ENCODE measurements around the gene IL37. TPM values are rescaled to one million over a fixed set of nuclear protein-coding genes. Genes with fewer than 3 reads are reported as not detected.

IL37 gene
- polyA plus RNA-seq, 1 donor from 2014 or later, result not detected

DNA sequence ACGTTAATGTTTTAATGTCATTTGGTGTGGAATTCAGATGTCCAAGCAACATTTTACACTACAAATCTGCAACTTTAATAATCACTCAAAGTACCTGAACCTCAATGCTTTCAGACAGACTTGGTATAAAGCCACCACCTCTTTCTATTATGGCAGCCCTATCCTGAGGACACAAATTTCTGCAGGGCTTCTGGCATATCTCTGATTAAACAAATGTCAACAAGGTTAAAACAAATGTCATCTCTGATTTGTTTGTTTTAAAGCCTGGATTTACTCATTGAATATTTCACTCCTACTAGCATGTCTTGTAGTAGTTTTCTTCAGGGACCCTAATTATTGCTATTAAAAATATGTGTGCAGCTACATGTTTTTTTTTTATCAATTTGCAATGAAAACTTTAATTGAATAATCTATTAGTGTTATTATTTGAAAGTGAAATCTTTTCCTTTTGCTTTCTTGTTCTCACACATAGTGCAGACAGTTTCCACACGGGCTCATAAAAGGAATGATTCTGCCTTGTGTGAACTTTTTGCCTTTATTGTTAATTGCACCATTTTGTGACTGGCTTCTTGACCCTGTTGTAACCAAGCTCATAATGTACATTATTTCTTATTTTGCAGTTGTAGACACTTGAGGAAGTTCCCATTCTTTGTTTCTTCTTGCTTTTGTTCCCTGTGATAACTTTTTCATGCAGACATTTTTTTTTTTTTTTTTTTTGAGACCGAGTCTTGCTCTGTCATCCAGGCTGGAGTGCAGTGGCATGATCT is 30.1 kb downstream of the IL37 start:
- no peak overlapping the region for H3K27ac ChIP-seq (ENCODE audit: low read length)
- H3K79me2 ChIP-seq (replicated peaks; ENCODE audit: insufficient read depth, low read length), result no peaks in the 10 kb centered on the region
- no peak for TF ChIP-seq POLR2AphosphoS5 (IDR thresholded peaks at IDR 0.05)
- TF ChIP-seq EZH2 (IDR thresholded peaks at IDR 0.05; ENCODE audit: borderline replicate concordance, insufficient read depth, low read length, poor library complexity, severe bottlenecking), result no peak
- TF ChIP-seq MXI1 (conservative IDR thresholded peaks at IDR 0.05; ENCODE audit: poor library complexity, severe bottlenecking), result no peak
- no peaks in the 10 kb centered on the region for H3K9me3 ChIP-seq (ENCODE audit: low read length)
- H3K36me3 ChIP-seq (ENCODE audit: insufficient read depth, low read length), result no peaks in the 10 kb centered on the region
- H4K20me1 ChIP-seq (ENCODE audit: insufficient read depth), result no peaks in the 10 kb centered on the region
- H3F3A ChIP-seq (ENCODE audit: insufficient read depth, low read length, poor library complexity, severe bottlenecking), result no peaks in the 10 kb centered on the region
- no peak overlapping the region for H3K4me2 ChIP-seq (ENCODE audit: low read length)
- no peak overlapping the region for H3K9ac ChIP-seq (ENCODE audit: low read length)
- no peaks in the 10 kb centered on the region for H3K27me3 ChIP-seq (ENCODE audit: insufficient read depth, low read depth, low read length)
- no peak overlapping the region for H3K4me3 ChIP-seq (ENCODE audit: low read length)
- H2AFZ ChIP-seq (ENCODE audit: low read depth, low read length), result no peak overlapping the region
- no peaks in the 10 kb centered on the region for H3K9me2 ChIP-seq (ENCODE audit: insufficient read depth, low read length)

DNA sequence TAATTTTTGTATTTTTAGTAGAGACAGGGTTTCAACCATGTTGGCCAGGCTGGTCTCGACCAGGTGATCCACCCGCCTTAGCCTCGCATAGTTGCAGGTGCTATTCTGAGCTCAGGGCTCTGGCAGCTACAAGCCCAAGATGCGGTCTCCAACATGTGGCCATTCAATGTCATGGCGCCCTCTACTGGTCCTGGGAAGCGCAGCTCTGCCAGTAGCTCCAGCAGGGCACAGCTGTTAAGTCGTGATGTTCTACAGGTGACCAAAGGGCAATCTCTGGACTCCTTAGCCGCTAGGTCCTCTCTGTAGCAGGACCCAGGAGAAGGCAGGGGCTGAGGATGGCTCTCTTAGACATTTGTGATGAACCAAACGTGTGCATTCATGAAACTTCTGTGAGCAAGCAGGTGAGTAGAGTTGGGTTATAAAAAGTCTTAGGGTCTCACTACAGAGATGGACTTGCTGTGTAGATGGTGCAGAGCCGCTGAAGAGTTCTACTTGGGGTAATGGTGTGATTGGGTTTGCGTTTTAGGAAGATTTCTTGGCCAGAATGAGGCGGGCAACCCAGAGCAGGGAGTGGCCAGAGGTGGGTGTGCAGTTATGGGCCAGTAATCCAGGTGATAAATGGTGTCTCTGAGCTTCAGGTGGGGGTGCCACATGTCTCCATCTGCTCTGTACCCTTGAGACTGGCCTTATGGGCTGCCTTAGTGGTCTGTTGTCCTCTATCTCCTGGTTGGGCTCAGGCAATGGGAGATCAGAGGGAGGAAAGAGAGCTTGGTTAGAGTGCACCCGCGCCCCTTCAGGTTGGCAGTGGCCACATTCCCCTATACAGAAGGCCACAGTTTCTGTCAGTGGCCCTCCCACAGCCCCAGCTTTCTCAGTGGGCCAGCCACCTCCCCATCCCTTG is 31.0 kb downstream of the IL37 start:
- Histone ChIP-seq H2AFZ (ENCODE audit: low read depth, low read length) (no peak overlapping the region), H3K27ac (ENCODE audit: low read length) (no peak overlapping the region), H3K9ac (ENCODE audit: low read length) (no peak overlapping the region), H3K36me3 (ENCODE audit: insufficient read depth, low read length) (no peaks in the 10 kb centered on the region), H3K4me3 (ENCODE audit: low read length) (no peak overlapping the region), H3K9me2 (ENCODE audit: insufficient read depth, low read length) (no peaks in the 10 kb centered on the region), H3K79me2 (replicated peaks; ENCODE audit: insufficient read depth, low read length) (no peaks in the 10 kb centered on the region), H3K4me2 (ENCODE audit: low read length) (no peak overlapping the region), H3F3A (ENCODE audit: insufficient read depth, low read length, poor library complexity, severe bottlenecking) (no peaks in the 10 kb centered on the region), H4K20me1 (ENCODE audit: insufficient read depth) (no peaks in the 10 kb centered on the region), H3K27me3 (ENCODE audit: insufficient read depth, low read depth, low read length) (no peaks in the 10 kb centered on the region), H3K9me3 (ENCODE audit: low read length) (no peaks in the 10 kb centered on the region)
- no peak for TF ChIP-seq MXI1 (conservative IDR thresholded peaks at IDR 0.05; ENCODE audit: poor library complexity, severe bottlenecking)
- no peak for TF ChIP-seq EZH2 (IDR thresholded peaks at IDR 0.05; ENCODE audit: borderline replicate concordance, insufficient read depth, low read length, poor library complexity, severe bottlenecking)
- TF ChIP-seq, protein P1, sequence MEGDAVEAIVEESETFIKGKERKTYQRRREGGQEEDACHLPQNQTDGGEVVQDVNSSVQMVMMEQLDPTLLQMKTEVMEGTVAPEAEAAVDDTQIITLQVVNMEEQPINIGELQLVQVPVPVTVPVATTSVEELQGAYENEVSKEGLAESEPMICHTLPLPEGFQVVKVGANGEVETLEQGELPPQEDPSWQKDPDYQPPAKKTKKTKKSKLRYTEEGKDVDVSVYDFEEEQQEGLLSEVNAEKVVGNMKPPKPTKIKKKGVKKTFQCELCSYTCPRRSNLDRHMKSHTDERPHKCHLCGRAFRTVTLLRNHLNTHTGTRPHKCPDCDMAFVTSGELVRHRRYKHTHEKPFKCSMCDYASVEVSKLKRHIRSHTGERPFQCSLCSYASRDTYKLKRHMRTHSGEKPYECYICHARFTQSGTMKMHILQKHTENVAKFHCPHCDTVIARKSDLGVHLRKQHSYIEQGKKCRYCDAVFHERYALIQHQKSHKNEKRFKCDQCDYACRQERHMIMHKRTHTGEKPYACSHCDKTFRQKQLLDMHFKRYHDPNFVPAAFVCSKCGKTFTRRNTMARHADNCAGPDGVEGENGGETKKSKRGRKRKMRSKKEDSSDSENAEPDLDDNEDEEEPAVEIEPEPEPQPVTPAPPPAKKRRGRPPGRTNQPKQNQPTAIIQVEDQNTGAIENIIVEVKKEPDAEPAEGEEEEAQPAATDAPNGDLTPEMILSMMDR (IDR thresholded peaks at IDR 0.05; ENCODE audit: poor library complexity, severe bottlenecking), result peak; percentile 59
- peak; percentile 48 for TF ChIP-seq SMC3 (conservative IDR thresholded peaks at IDR 0.05; ENCODE audit: poor library complexity)
- TF ChIP-seq RAD21 (conservative IDR thresholded peaks at IDR 0.05), result peak; percentile 57

DNA sequence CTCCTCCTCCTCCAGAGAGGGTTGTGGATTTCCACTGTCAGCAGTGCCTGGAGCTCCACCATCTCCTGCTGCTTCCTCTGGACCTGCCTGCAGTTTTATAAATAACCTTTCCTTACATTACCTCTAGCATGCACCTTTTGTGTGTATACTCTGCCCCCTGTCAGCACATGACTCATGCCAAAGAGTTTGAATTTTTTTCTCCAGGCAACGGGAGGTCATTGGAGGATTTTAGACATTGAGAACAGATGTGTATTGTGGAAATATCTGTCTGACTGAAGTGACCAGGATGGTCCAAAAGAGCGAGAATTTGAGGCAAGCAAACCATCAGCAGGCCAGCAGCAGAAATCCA is 31.7 kb downstream of the IL37 start:
- H2AFZ ChIP-seq (ENCODE audit: low read depth, low read length), result no peak overlapping the region
- no peaks in the 10 kb centered on the region for H3K79me2 ChIP-seq (replicated peaks; ENCODE audit: insufficient read depth, low read length)
- H3K9ac ChIP-seq (ENCODE audit: low read length), result no peak overlapping the region
- no peaks in the 10 kb centered on the region for H3K9me2 ChIP-seq (ENCODE audit: insufficient read depth, low read length)
- no peak overlapping the region for H3K4me3 ChIP-seq (ENCODE audit: low read length)
- no peak for TF ChIP-seq RAD21 (conservative IDR thresholded peaks at IDR 0.05)
- no peak for TF ChIP-seq SMC3 (conservative IDR thresholded peaks at IDR 0.05; ENCODE audit: poor library complexity)
- no peak for TF ChIP-seq POLR2AphosphoS5 (IDR thresholded peaks at IDR 0.05)
- TF ChIP-seq EP300 (conservative IDR thresholded peaks at IDR 0.05; ENCODE audit: poor library complexity, severe bottlenecking), result no peak
- TF ChIP-seq, protein P1 (IDR thresholded peaks at IDR 0.05; ENCODE audit: poor library complexity, severe bottlenecking), result no peak
- no peak for TF ChIP-seq TAF1 (IDR thresholded peaks at IDR 0.05; ENCODE audit: low read depth)
- TF ChIP-seq EZH2 (IDR thresholded peaks at IDR 0.05; ENCODE audit: borderline replicate concordance, insufficient read depth, low read length, poor library complexity, severe bottlenecking), result no peak
- TF ChIP-seq, protein P2, sequence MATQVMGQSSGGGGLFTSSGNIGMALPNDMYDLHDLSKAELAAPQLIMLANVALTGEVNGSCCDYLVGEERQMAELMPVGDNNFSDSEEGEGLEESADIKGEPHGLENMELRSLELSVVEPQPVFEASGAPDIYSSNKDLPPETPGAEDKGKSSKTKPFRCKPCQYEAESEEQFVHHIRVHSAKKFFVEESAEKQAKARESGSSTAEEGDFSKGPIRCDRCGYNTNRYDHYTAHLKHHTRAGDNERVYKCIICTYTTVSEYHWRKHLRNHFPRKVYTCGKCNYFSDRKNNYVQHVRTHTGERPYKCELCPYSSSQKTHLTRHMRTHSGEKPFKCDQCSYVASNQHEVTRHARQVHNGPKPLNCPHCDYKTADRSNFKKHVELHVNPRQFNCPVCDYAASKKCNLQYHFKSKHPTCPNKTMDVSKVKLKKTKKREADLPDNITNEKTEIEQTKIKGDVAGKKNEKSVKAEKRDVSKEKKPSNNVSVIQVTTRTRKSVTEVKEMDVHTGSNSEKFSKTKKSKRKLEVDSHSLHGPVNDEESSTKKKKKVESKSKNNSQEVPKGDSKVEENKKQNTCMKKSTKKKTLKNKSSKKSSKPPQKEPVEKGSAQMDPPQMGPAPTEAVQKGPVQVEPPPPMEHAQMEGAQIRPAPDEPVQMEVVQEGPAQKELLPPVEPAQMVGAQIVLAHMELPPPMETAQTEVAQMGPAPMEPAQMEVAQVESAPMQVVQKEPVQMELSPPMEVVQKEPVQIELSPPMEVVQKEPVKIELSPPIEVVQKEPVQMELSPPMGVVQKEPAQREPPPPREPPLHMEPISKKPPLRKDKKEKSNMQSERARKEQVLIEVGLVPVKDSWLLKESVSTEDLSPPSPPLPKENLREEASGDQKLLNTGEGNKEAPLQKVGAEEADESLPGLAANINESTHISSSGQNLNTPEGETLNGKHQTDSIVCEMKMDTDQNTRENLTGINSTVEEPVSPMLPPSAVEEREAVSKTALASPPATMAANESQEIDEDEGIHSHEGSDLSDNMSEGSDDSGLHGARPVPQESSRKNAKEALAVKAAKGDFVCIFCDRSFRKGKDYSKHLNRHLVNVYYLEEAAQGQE (IDR thresholded peaks at IDR 0.05; ENCODE audit: borderline replicate concordance), result no peak
- TF ChIP-seq MXI1 (conservative IDR thresholded peaks at IDR 0.05; ENCODE audit: poor library complexity, severe bottlenecking), result no peak
- no peak overlapping the region for H3K4me2 ChIP-seq (ENCODE audit: low read length)
- H3K9me3 ChIP-seq (ENCODE audit: low read length), result no peaks in the 10 kb centered on the region
- no peaks in the 10 kb centered on the region for H3K27me3 ChIP-seq (ENCODE audit: insufficient read depth, low read depth, low read length)
- no peaks in the 10 kb centered on the region for H4K20me1 ChIP-seq (ENCODE audit: insufficient read depth)
- no peaks in the 10 kb centered on the region for H3F3A ChIP-seq (ENCODE audit: insufficient read depth, low read length, poor library complexity, severe bottlenecking)
- no peaks in the 10 kb centered on the region for H3K36me3 ChIP-seq (ENCODE audit: insufficient read depth, low read length)
- H3K27ac ChIP-seq (ENCODE audit: low read length), result no peak overlapping the region

Data from neural cell (in vitro differentiated cells).